Activated naive CD4-positive, alpha-beta T cell treated with anti-CD3 and anti-CD28 coated beads, Interleukin-2, amount 50 U/mL, for 72 hours (primary cell): ENCODE results near the gene FCF1. TPM values are rescaled to one million over a fixed set of nuclear protein-coding genes. Genes with fewer than 3 reads are reported as not detected.

ENCODE experiments used
- total RNA-seq, 2 donors: library from RNA; stranded (reverse); gene quantifications; one replicate each; pipeline ENCODE4 v1.2.3, GENCODE V29; 2022

FCF1 gene
- total RNA-seq, 2 donors from 2014 or later, result 74.1 to 94.5 TPM

Other genes starting within 250 kb of the FCF1 start
- gene NPC2, start 219.8 kb upstream of the FCF1 start, total RNA-seq, result 10 to 100 TPM; 28.0 to 54.9 TPM
- gene ISCA2, start 219.4 kb upstream of the FCF1 start, total RNA-seq, result 10 to 100 TPM; 30.7 to 34.5 TPM
- gene LTBP2, start 100.9 kb upstream of the FCF1 start, total RNA-seq, result under 1 TPM in 1 of 2 donors, not detected in 1; 0.49 TPM
- 10 to 100 TPM; 30.1 to 47.1 TPM for gene AREL1, start 64 bp upstream of the FCF1 start, total RNA-seq
- gene YLPM1, start 50.2 kb downstream of the FCF1 start, total RNA-seq, result 10 to 100 TPM; 53.0 to 73.9 TPM
- gene PROX2, start 163.0 kb downstream of the FCF1 start, total RNA-seq, result under 1 TPM; 0.23 to 0.93 TPM
- 100 to 1,000 TPM; 125 to 135 TPM for gene DLST, start 168.8 kb downstream of the FCF1 start, total RNA-seq
- 1 to 10 TPM; 1.1 to 4.8 TPM for gene RPS6KL1, start 210.1 kb downstream of the FCF1 start, total RNA-seq
- under 1 TPM in 1 of 2 donors, not detected in 1; 0.46 TPM for gene PGF, start 242.5 kb downstream of the FCF1 start, total RNA-seq